Esophagus muscularis mucosa (tissue), 4 donors: ENCODE results near the gene CNN2.

Experiments
- CTCF ChIP-seq, 3 experiments: fragments of 200-600 bp in 2 of 3; fragments of 450-650 bp in 1 of 3; sonication (generic) in 2 of 3; IDR thresholded peaks; one replicate each; pipeline ENCODE4 v1.5.1; 2017 to 2019; ENCODE audit warnings: antibody characterized with exemption in 3 of 3, mild to moderate bottlenecking in 2 of 3, moderate library complexity in 1 of 3
- EP300 ChIP-seq: sonication (generic); formaldehyde crosslinking; IDR thresholded peaks from one replicate; pipeline ENCODE4 v1.6.1; 2017; ENCODE audit warnings: antibody characterized with exemption
- POLR2A ChIP-seq: fragments of 450-650 bp; IDR thresholded peaks from one replicate; pipeline ENCODE4 v1.6.1; 2017; ENCODE audit warnings: antibody characterized with exemption, moderate library complexity, mild to moderate bottlenecking, low read depth
- POLR2AphosphoS5 ChIP-seq, 2 donors: sonication (generic); formaldehyde crosslinking; IDR thresholded peaks; one replicate each; pipeline ENCODE4 v1.6.1; 2017; ENCODE audit warnings: antibody characterized with exemption in 2 of 2

- no peak for TF ChIP-seq POLR2A
- TF ChIP-seq CTCF (IDR thresholded peaks at IDR 0.05) = no peak
- no peak for TF ChIP-seq POLR2AphosphoS5 (IDR thresholded peaks at IDR 0.05)
- TF ChIP-seq EP300 = no peak
These were observed 46.9 kb downstream of the CNN2 start for GRCh38 chr19:1073063-1073955.
